DMS79 (cell line): ENCODE results near the gene ACBD3.
A peak's percentile ranks its signal among the peaks of the same experiment; 100 is the strongest.

Source experiments
- DNase-seq: peaks from one replicate; lab custom pipeline; 2025; lab: John Stamatoyannopoulos, UW

ACBD3 gene

GRCh38 chr1:226134170-226135058, 52.1 kb downstream of the ACBD3 start:
- DNase-seq, result no peak

DNA sequence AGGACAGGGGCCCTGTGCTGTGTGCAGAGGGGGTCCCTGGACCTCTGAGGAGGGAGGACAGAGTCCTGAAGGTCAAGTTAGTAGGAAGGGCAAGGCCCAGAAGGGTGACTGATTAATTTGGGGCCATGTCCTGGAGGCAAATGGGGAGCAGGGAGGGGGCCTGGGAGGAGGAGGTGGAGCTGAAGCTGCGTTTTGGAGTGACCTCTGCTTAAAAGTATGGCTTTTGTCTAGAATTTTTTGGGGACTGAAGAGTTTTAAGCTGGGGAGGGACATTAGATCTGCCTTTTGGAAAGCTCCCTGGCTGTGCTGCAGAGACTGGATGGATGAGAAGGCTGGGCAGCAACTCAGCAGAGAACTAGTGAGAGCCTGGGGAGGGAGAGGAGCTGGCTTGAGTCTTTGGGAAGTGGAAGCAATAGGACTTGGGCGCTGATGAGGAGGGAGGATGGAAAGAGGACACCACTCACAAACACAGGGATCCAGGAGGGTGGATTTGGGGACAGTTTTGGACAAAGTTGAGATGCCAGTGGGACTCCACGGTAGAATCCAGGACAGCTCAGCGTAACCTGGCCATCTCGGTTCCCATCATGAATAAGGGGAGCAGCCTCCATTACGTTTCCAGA, 52.9 kb downstream of the ACBD3 start:
- no peak for DNase-seq

GRCh38 chr1:226132728-226133503, 53.6 kb downstream of the ACBD3 start:
- DNase-seq, result no peak

- no peak for DNase-seq
These were observed 54.9 kb downstream of the ACBD3 start for GRCh38 chr1:226131639-226132038.

DNA sequence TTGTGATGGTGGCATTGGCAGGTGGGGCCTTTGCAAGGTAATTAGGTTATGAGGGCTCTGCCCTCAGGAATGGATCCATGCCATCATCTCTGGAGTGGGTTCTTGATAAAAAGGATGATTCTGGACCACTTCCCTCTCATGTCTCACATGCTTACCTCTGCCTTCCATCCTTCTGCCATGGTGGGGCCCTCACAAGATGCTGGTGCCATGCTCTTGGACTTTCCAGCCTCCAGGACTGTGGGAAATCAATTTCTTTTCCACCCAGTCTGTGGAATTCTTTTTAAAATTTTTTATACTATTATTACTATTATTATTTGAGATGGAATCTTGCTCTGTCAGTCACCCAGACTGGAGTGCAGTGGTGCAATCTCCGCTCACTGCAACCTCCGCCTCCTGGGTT, 57.3 kb downstream of the ACBD3 start:
- DNase-seq, result no peak

DNA sequence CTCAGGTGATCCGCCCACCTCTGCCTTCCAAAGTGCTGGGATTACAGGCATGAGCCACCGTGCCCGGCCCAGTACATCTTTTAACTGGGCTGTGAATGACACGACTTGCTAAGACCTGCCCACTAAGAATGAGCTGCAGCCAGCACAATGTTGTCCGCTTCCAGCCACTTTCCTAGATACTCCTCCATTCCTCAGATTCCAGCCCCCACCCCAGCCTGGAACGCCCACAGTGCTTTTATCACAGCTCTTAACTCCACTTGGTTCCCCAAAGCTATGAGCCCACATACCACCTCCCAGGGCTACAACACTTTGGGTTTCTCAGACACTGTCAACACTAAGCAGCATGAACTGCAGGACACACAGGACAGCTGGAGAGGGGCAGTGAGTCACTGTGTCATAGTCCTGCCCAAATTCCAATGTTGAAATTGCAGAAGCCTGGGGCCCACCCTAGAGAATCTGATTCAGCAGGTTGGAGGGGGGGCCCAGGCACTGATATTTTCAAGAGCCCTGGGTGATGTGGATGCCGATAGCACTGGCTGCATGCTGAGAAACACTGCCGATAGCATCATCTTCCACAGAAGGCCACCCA, 58.0 kb downstream of the ACBD3 start:
- DNase-seq, result no peak

DNA sequence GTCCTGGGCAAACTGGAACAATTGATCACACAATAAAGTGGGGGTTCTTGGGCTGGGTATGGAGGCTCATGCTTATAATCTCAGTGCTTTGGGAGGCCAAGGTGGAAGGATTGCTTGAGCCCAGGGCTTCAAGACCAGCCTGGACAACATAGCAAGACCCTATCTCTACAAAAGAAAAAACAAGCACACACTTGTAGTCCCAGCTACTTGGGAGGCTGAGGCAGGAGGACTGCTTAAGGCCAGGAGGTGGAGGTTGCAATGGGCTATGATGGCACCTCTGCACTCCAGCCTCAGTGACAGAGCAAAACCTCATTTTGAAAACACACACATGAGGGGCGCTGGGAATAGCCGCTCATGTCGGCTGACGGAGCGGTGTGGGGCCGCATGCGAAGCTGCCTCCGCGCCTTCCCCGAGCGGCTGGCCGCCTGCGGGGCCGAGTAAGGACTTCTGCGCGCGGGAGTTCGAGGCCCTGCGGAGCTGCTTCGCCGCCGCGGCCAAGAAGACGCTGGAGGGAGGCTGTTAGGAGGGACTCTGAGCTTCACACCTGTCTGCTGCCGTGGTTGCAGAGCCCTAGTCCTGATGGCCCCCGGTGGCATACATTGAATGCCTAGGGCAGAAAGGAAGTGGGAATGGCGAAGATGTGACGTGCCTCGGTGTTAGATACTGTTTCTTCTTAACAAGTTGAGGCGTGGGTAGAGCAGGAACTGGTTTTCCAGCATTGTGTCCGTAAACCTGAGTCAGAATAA, 59.5 kb downstream of the ACBD3 start:
- DNase-seq, result no peak

DNA sequence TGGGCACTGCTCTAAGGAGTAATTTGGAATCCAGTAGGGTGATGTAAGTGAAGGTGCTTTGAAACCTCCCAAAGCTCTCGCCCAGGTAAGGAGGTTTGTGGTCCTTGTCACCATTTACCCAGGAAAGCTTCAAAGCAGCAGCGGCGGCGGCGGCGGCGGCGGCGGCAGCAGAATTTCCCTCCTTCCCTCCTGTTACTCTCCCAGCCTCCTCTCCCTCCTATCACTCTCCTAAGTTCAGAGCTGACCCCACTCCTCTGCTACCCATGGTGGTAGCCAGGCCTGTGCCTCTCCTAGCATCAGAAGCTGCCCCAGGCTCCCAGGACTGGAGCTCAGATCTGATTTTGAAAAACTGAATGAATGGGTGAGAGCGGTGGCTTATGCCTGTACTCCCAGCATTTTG, 60.7 kb downstream of the ACBD3 start:
- no peak for DNase-seq

GRCh38 chr1:226125097-226125630, 61.4 kb downstream of the ACBD3 start:
- peak; percentile 83 for DNase-seq

DNA sequence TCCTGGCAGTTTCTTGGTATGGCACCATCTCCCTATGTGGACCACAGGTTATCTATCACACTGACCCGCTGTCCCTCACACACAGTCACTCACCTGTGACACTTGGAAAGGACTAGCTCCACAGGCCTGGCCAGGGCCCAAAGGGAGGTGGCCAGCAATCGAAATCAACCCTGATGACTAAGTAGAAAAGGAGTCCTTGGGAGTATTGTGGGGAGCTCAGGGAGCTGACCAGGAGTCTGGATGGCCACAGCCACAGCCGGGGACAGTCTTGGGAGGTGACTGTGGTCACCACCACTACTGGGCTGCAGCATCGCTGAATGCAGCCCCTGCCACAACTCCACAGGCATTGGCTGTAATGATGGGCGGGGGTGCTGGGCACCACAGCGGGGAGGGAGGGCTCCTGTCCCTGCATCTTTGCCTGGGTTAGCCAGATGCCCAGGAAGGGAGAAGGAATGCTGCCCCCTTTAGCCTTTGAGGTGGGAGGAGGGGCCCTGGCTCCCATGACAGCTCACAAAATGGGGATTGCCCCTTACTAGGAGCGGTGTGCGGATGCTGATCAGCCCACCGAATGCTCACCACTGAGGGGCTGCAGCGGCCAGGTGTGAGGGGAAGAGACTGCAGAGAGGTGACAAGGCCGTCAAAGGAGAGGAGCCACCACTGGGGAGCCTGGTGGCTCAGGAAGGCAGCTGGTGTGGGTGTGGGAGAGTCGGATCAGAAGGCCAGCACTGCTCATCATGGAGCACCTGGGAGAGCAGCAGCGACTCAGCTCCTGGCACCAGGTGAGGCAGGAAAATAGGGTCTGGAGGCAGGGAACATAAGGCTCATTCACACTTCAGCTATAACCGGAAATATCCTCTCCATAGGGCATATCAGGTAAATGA, 62.7 kb downstream of the ACBD3 start:
- no peak for DNase-seq

DNA sequence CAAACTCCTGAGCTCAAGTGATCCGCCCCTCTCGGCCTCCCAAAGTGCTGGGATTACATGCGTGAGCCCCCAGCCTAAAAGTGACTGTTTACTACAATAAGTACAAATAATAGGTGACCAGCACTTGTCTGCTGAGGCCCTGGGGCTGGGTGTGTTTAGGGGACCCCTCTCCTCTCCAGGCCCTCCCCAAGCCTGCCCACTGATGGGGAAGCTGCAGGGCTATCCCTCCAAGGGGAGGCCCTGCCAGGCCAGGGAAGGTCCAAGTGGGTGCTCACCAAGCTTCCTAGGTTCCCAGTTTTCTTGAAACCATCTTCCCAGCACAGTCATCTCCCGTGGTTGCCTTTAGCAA, 63.4 kb downstream of the ACBD3 start:
- no peak for DNase-seq

DNA sequence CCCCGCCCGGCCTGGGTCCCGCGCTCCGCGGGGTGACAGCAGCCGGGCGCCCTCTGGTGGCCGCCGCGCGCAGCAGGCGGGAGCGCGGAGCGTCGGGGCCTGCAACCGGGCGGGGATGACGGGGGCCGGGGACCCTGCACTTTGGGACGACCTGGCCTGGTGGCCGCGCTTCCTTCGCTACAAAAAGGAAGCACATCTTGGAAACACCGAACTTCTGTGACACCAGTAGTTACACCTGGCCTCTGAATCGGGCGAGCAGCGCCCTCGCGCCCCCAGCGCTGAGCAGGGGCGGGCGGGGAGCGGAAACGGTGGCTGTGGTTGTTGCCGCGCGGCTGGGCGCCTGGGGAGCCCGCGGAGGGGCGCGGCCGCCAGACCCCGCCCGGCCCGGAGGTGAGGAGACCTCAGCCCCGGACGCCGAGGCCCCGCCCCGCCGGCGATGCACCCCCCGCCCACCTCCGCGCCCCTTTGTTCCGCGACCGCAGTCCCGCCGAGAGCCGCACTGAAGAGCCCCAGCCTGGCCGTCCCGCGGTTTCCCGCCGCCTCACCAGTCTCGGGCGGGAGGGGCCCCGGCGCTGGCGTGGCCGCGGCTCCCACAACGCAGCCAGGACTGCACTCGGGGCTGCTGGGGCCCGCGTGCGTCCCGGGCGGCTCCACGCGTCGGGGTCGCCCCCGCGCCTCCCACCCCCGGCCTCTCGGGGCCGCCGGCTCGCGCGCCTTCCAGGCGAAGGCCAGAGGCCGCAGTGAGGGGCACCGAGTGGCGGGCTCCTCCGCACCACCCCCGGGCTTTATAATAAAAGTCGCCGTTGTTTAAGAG, 64.7 kb downstream of the ACBD3 start:
- DNase-seq, result peak; percentile 68

DNA sequence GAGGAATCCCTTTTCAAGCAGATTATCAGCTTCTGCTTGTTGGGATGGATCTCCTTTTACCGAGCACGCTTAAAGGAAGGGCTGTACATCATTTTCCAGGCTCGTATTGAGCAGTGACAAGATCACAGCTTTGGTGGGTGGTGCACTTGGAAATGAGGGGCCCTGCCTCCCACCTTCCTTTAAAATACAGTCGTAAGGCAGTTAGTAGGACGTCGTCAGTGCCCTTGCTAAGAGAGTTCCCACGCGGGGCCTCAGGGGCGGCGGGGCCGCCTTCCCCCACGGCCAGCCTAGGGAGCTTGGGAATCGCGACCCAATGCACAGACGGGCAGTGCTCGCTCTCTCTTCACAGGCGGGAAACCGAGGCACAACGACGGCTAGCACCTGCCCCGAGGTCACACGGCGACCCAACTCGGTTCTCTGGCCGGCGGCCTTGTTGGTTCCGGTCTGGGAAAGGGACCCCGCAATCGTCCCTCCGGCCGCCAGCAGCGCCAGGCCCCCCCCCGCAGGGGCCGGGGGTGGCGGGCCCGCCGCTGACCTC, 65.4 kb downstream of the ACBD3 start:
- DNase-seq, result no peak

GRCh38 chr1:226120398-226120797, 66.1 kb downstream of the ACBD3 start:
- DNase-seq, result no peak

GRCh38 chr1:226119169-226119568, 67.4 kb downstream of the ACBD3 start:
- no peak for DNase-seq

- no peak for DNase-seq
These were observed 68.2 kb downstream of the ACBD3 start for GRCh38 chr1:226118357-226118756.

DNA sequence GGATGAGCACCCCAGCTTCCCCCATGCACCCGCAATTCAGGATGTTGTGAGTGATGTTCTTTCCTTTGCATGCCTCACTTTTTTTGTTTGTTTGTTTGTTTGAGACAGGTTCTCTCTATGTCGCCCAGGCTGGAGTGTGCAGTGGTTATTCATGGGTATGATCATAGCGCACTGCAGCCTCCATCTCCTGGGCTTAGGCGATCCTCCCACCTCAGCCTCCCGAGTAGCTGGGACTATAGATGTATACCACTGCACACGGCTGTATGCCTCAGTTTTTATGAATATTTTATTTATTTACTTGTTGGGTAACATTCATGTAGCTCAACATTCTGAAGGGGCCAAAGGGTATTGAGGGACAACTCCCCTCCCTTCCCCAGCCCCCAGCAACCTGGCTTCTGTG, 69.2 kb downstream of the ACBD3 start:
- DNase-seq, result no peak

GRCh38 chr1:226116673-226117072, 69.9 kb downstream of the ACBD3 start:
- DNase-seq, result no peak

DNA sequence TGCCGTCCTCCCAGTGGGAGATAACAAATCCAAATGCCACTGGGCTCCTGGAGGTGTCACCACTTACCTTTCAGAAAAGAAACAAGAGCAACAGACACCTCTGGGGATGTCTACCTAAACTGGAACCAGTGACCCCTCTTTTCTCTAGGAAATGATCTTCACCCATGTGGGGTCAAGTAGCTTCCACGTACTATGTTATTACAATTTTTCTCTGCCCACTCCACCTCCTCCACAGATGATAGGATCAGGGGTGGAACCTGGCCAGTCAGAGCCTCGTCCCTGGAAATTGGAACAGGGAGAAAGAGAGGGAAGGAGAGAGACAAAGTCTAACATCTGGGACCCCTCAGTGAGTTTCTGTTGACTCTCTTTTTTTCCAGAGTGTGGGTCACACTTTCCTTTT, 73.9 kb downstream of the ACBD3 start:
- DNase-seq, result no peak
